ENCODE measurements around the gene MRM2.

The MRM2 gene

GRCh38 chr7:2199528-2199927, 42.5 kb downstream of the MRM2 start:
- no peak for DNase-seq (ENCODE audit: low read depth)
- TF ChIP-seq CTCF (IDR thresholded peaks at IDR 0.05; ENCODE audit: control insufficient read depth, insufficient read depth, low read depth, low read length, missing control alignments): no peak
- H3K4me3 ChIP-seq (ENCODE audit: control insufficient read depth, low read depth, low read length): no peak overlapping the region

- TF ChIP-seq CTCF (IDR thresholded peaks at IDR 0.05; ENCODE audit: control insufficient read depth, insufficient read depth, low read depth, low read length, missing control alignments): no peak
- H3K4me3 ChIP-seq (ENCODE audit: control insufficient read depth, low read depth, low read length): no peak overlapping the region
- no peak for DNase-seq (ENCODE audit: low read depth)
Observed at GRCh38 chr7:2198760-2199159, 43.2 kb downstream of the MRM2 start.

- no peak overlapping the region for H3K4me3 ChIP-seq (ENCODE audit: control insufficient read depth, low read depth, low read length)
- no peak for TF ChIP-seq CTCF (IDR thresholded peaks at IDR 0.05; ENCODE audit: control insufficient read depth, insufficient read depth, low read depth, low read length, missing control alignments)
- no peak for DNase-seq (ENCODE audit: low read depth)
Observed at GRCh38 chr7:2198206-2198605, 43.8 kb downstream of the MRM2 start.

- no peak for DNase-seq (ENCODE audit: low read depth)
- TF ChIP-seq CTCF (IDR thresholded peaks at IDR 0.05; ENCODE audit: control insufficient read depth, insufficient read depth, low read depth, low read length, missing control alignments): no peak
- H3K4me3 ChIP-seq (ENCODE audit: control insufficient read depth, low read depth, low read length): no peak overlapping the region
Observed at GRCh38 chr7:2197436-2198155, 44.4 kb downstream of the MRM2 start.

GRCh38 chr7:2196381-2197378, 45.3 kb downstream of the MRM2 start:
- no peak for DNase-seq (ENCODE audit: low read depth)
- no peak for TF ChIP-seq CTCF (IDR thresholded peaks at IDR 0.05; ENCODE audit: control insufficient read depth, insufficient read depth, low read depth, low read length, missing control alignments)
- H3K4me3 ChIP-seq (ENCODE audit: control insufficient read depth, low read depth, low read length): no peak overlapping the region

- no peak overlapping the region for H3K4me3 ChIP-seq (ENCODE audit: control insufficient read depth, low read depth, low read length)
- no peak for TF ChIP-seq CTCF (IDR thresholded peaks at IDR 0.05; ENCODE audit: control insufficient read depth, insufficient read depth, low read depth, low read length, missing control alignments)
- DNase-seq (ENCODE audit: low read depth): no peak
Observed at GRCh38 chr7:2195400-2196246, 46.4 kb downstream of the MRM2 start.

Measured in AG09309 (cell line).